Spleen (tissue), 13 donors: ENCODE results near the gene ANKRD50. TPM values are rescaled to one million over a fixed set of nuclear protein-coding genes. Genes with fewer than 3 reads are reported as not detected.

ENCODE experiments used
- DNase-seq: peaks from one replicate; pipeline ENCODE4 v3.0.0-alpha.2; 2020
- H3K27ac ChIP-seq, 8 donors: fragments of 200-600 bp; sonication (generic) in 7 of 8; 1 replicate in 4 of 8; 2 replicates in 4 of 8; pipeline versions ENCODE4 v1.5.0 to v1.8.0; 2016 to 2021; ENCODE audit warnings: inconsistent platforms in 4 of 8, mild to moderate bottlenecking in 4 of 8, moderate library complexity in 1 of 8
- H3K27me3 ChIP-seq, 7 donors: fragments of 200-600 bp; sonication (generic) in 6 of 7; replicated peaks in 1 of 7; 1 replicate in 4 of 7; 2 replicates in 3 of 7; pipeline versions ENCODE4 v1.5.0 to v1.8.0; 2016 to 2021; ENCODE audit warnings: inconsistent platforms in 3 of 7, mild to moderate bottlenecking in 1 of 7
- H3K36me3 ChIP-seq, 6 donors: fragments of 200-600 bp; sonication (generic) in 5 of 6; 1 replicate in 4 of 6; 2 replicates in 2 of 6; pipeline versions ENCODE4 v1.5.0 to v1.8.0; 2016 to 2021; ENCODE audit warnings: inconsistent platforms in 2 of 6
- H3K4me1 ChIP-seq, 6 donors: fragments of 200-600 bp; sonication (generic) in 5 of 6; 1 replicate in 3 of 6; 2 replicates in 3 of 6; pipeline versions ENCODE4 v1.5.0 to v1.8.0; 2016 to 2021; ENCODE audit warnings: inconsistent platforms in 3 of 6
- H3K4me3 ChIP-seq, 8 donors: fragments of 200-600 bp; sonication (generic) in 7 of 8; 1 replicate in 4 of 8; 2 replicates in 4 of 8; pipeline versions ENCODE4 v1.5.0 to v1.8.0; 2016 to 2021; ENCODE audit warnings: inconsistent platforms in 4 of 8, mild to moderate bottlenecking in 4 of 8, moderate library complexity in 2 of 8
- H3K9me3 ChIP-seq, 8 donors: fragments of 200-600 bp; sonication (generic) in 7 of 8; 1 replicate in 4 of 8; 2 replicates in 4 of 8; pipeline versions ENCODE4 v1.5.0 to v1.8.0; 2016 to 2021; ENCODE audit warnings: inconsistent platforms in 4 of 8
- POLR2A ChIP-seq, 3 donors: fragments of 450-650 bp; IDR thresholded peaks; one replicate each; pipeline ENCODE4 v1.5.1; 2017; ENCODE audit warnings: antibody characterized with exemption in 3 of 3, mild to moderate bottlenecking in 1 of 3
- POLR2AphosphoS5 ChIP-seq, 3 donors: sonication (generic); formaldehyde crosslinking; IDR thresholded peaks; one replicate each; pipeline ENCODE4 v1.5.1; 2017; ENCODE audit warnings: antibody characterized with exemption in 3 of 3
- WGBS, 5 donors: extraction: QIAGEN DNeasy Blood & Tissue Kit in 3 of 5; methylation state at CpG; one replicate each; pipeline versions ENCODE4 v1.1.5 to v1.1.7; 2013 to 2018; 5-methylcytosine and 5-hydroxymethylcytosine counted together
- intact Hi-C: fragments of 100-400 bp; cut with DNase I; formaldehyde crosslinking; loops from one replicate; pipeline ENCODE4 v1.15.0; 2023; ENCODE audit warnings: low total_unique reads
- long read RNA-seq, 2 donors: transcript quantifications; one replicate each; lab custom pipeline, GENCODE V29; 2026
- polyA plus RNA-seq, 3 donors: library from polyadenylated mRNA; stranded (reverse); fragments of 200-250 nt; gene quantifications; one replicate each; pipeline ENCODE4 v1.2.1, GENCODE V29; 2013
- total RNA-seq, 7 donors: library from RNA; depleted of rRNA in 3 of 7; stranded (reverse); fragments of >200 nt in 3 of 7; fragmentation: NEBNext Ultra II Directional in 4 of 7; extraction: Animal tissue kit (Norgen Biotek cat#: 25700) in 4 of 7; gene quantifications; one replicate each; pipeline versions ENCODE4 v1.1.0 to v1.2.1, GENCODE V29; 2016 to 2021
- TF ChIP-seq, protein P1 (sequence below), 11 experiments: fragments of 200-600 bp in 7 of 11; fragments of 450-650 bp in 4 of 11; sonication (generic) in 4 of 11; IDR thresholded peaks in 8 of 11; conservative IDR thresholded peaks in 3 of 11; 1 replicate in 7 of 11; 2 replicates in 4 of 11; pipeline versions ENCODE4 v1.4.0 to v1.8.0; 2016 to 2021; ENCODE audit warnings: antibody characterized with exemption in 11 of 11, inconsistent platforms in 4 of 11, mild to moderate bottlenecking in 1 of 11
- donor health status: healthy with polysubstance abuse.
- donor health status: DM: no; HTN: no; CAD: no; lungs with moderate emphysema.
- donor health status: DM: no; HTN: no; CAD: no.
- donor health status: Bipolar disorder and iron deficiency.
- donor health status: healthy.
- donor health status: DM: no; HTN: no; CAD: no.
- donor health status: DM: yes; HTN: yes; CAD: no.

Gene ANKRD50
- total RNA-seq (10 to 100 TPM in 4 of 7 donors, 1 to 10 TPM in 3; 7.2 to 11.9 (median 10.5) TPM), polyA plus RNA-seq (1 to 10 TPM in 1 of 3 donors, under 1 TPM in 2; 0.52 to 1.2 (median 0.85) TPM)
- long read RNA-seq, donor 1, partial matches to known transcripts = 8 of 8 reads
- long read RNA-seq, donor 1, other reads (novel, unspliced or antisense) = 0 of 8 reads
- long read RNA-seq, donor 2, full-length matches to known transcripts = 2 of 2 reads
- long read RNA-seq, donor 2, partial matches to known transcripts = 0 of 2 reads
- long read RNA-seq, donor 2, other reads (novel, unspliced or antisense) = 0 of 2 reads

GRCh38 chr4:124712372-124713184 is at the start of gene ANKRD50:
ANKRD50 (minus strand) TSS chr4:124712732; CDS start chr4:124710511, 2,221 bp downstream.
- Histone ChIP-seq H3K4me1 (peaks cover 6 to 47% (median 28%) of the 10 kb centered on the region in 6 donors), H3K27ac (peak within 1 kb of the TSS; percentile 69 to 93 (median 89)), H3K36me3 (no peaks in the 10 kb centered on the region), H3K9me3 (no peaks in the 10 kb centered on the region), H3K27me3 (peaks cover 0 to 24% (median 0%) of the 10 kb centered on the region in 7 donors), H3K4me3 (peak within 1 kb of the TSS; percentile 66 to 85 (median 72))
- TF ChIP-seq POLR2A (IDR thresholded peaks at IDR 0.05) = peak in 1 of 3 donors; percentile 28
- TF ChIP-seq, protein P1, sequence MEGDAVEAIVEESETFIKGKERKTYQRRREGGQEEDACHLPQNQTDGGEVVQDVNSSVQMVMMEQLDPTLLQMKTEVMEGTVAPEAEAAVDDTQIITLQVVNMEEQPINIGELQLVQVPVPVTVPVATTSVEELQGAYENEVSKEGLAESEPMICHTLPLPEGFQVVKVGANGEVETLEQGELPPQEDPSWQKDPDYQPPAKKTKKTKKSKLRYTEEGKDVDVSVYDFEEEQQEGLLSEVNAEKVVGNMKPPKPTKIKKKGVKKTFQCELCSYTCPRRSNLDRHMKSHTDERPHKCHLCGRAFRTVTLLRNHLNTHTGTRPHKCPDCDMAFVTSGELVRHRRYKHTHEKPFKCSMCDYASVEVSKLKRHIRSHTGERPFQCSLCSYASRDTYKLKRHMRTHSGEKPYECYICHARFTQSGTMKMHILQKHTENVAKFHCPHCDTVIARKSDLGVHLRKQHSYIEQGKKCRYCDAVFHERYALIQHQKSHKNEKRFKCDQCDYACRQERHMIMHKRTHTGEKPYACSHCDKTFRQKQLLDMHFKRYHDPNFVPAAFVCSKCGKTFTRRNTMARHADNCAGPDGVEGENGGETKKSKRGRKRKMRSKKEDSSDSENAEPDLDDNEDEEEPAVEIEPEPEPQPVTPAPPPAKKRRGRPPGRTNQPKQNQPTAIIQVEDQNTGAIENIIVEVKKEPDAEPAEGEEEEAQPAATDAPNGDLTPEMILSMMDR (IDR thresholded peaks at IDR 0.05 in 8 of 11, conservative IDR thresholded peaks at IDR 0.05 in 3 of 11) = peak in 1 of 11 experiments; percentile 4
- peak; percentile 75 to 84 (median 81) for TF ChIP-seq POLR2AphosphoS5 (IDR thresholded peaks at IDR 0.05)
- intact Hi-C loops = no loop called here
- whole genome bisulfite sequencing, 5 donors = 0 to 1% (median 1%) methylated on average over 27 to 85 of the region's 85 CpGs
- DNase-seq = peak; percentile 94

GRCh38 chr4:124757126-124757525 is 44.6 kb upstream of the ANKRD50 start:
- Histone ChIP-seq H3K4me1 (no peaks in the 10 kb centered on the region), H3K36me3 (no peaks in the 10 kb centered on the region), H3K27ac (no peak overlapping the region), H3K27me3 (no peaks in the 10 kb centered on the region), H3K9me3 (no peaks in the 10 kb centered on the region), H3K4me3 (no peak overlapping the region)
- DNase-seq = no peak
- TF ChIP-seq, protein P1 (IDR thresholded peaks at IDR 0.05 in 8 of 11, conservative IDR thresholded peaks at IDR 0.05 in 3 of 11) = no peak
- TF ChIP-seq POLR2AphosphoS5 (IDR thresholded peaks at IDR 0.05) = no peak
- TF ChIP-seq POLR2A (IDR thresholded peaks at IDR 0.05) = no peak
- intact Hi-C loops = no loop called here
- WGBS, 5 donors = 70 to 94% (median 84%) methylated on average over 1 of the region's 1 CpG

- Histone ChIP-seq H3K36me3 (no peaks in the 10 kb centered on the region), H3K27me3 (no peaks in the 10 kb centered on the region), H3K27ac (no peak overlapping the region), H3K4me1 (no peaks in the 10 kb centered on the region), H3K9me3 (no peaks in the 10 kb centered on the region), H3K4me3 (no peak overlapping the region)
- no peak for DNase-seq
- no peak for TF ChIP-seq POLR2A (IDR thresholded peaks at IDR 0.05)
- TF ChIP-seq, protein P1 (IDR thresholded peaks at IDR 0.05 in 8 of 11, conservative IDR thresholded peaks at IDR 0.05 in 3 of 11) = no peak
- no peak for TF ChIP-seq POLR2AphosphoS5 (IDR thresholded peaks at IDR 0.05)
- intact Hi-C loops = no loop called here
Observed at GRCh38 chr4:124754681-124755080, 42.1 kb upstream of the ANKRD50 start.
